ENCODE measurements around the gene NR1I3.

The NR1I3 gene

DNA sequence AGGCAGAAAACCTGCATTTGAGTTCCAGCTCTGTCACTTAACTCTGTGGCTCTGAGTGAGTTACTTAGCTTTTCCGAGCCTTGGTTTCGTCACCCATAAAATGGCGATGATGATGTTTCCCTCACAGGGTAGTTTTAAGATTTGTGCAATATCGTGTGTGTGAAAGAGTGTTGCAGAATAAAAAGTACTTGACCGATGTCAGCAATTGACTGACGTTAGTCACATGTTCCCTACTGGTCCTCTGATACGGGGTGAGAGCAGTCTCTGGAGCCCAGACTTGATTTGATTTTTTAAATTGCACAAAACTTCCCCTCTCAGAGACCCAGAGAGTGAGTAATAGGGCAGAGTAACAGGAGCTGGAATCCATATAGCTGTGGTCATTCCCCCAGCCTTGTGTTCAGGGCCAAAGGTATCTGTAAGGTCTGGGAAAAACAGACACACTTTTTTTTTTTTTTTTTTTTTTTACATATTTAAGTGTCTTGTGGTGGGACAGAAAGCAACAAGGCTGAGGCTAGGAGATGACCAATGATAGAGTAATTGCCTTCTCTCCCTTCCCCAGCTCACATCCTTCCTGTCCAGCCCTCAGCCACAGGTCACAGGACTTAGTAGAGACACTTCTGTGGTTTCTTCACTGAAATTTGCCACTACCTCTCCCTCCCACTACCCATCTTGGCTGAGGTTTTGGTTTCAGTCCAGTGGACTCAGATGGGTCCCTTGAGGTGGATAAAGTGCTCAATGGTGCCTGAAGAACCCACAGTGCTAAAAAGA, 20.9 kb downstream of the NR1I3 start:
- TF ChIP-seq, protein P1, sequence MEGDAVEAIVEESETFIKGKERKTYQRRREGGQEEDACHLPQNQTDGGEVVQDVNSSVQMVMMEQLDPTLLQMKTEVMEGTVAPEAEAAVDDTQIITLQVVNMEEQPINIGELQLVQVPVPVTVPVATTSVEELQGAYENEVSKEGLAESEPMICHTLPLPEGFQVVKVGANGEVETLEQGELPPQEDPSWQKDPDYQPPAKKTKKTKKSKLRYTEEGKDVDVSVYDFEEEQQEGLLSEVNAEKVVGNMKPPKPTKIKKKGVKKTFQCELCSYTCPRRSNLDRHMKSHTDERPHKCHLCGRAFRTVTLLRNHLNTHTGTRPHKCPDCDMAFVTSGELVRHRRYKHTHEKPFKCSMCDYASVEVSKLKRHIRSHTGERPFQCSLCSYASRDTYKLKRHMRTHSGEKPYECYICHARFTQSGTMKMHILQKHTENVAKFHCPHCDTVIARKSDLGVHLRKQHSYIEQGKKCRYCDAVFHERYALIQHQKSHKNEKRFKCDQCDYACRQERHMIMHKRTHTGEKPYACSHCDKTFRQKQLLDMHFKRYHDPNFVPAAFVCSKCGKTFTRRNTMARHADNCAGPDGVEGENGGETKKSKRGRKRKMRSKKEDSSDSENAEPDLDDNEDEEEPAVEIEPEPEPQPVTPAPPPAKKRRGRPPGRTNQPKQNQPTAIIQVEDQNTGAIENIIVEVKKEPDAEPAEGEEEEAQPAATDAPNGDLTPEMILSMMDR (conservative IDR thresholded peaks at IDR 0.05; ENCODE audit: low read depth, low read length), result no peak
- peak; percentile 95 for DNase-seq (ENCODE audit: low read depth)
- no peak overlapping the region for H3K4me3 ChIP-seq (ENCODE audit: low read depth, low read length)

DNA sequence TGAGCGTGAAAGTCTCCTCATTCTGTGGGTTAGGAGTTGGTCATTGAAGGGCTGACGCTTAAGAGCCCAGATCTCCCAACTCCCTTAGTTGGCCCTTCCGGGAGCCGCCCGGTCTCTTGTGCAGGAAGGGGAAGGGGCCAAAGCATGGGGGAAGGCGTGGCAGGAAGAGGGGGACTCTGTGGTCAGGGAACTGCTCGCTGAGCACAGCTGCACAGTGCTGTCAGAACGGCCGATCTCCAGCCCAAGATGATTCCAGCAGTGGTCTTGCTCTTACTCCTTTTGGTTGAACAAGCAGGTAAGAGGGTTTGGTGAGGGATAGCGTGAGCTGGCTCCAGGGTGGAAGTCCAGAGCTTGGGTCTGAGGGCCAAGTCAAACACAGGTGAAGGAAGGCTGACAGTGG, 22.9 kb downstream of the NR1I3 start, which contains the start of gene FCER1G:
TSS of gene FCER1G (plus strand) at position 220 of the 400 bp plus-strand sequence. CDS start at position 247, 27 bp downstream.
- no peak within 1 kb of the TSS for H3K4me3 ChIP-seq (ENCODE audit: low read depth, low read length)
- TF ChIP-seq, protein P1 (conservative IDR thresholded peaks at IDR 0.05; ENCODE audit: low read depth, low read length), result no peak
- DNase-seq (ENCODE audit: low read depth), result no peak

GRCh38 chr1:161214369-161214768, 23.6 kb downstream of the NR1I3 start:
- TF ChIP-seq, protein P1 (conservative IDR thresholded peaks at IDR 0.05; ENCODE audit: low read depth, low read length), result no peak
- no peak overlapping the region for H3K4me3 ChIP-seq (ENCODE audit: low read depth, low read length)
- DNase-seq (ENCODE audit: low read depth), result no peak

DNA sequence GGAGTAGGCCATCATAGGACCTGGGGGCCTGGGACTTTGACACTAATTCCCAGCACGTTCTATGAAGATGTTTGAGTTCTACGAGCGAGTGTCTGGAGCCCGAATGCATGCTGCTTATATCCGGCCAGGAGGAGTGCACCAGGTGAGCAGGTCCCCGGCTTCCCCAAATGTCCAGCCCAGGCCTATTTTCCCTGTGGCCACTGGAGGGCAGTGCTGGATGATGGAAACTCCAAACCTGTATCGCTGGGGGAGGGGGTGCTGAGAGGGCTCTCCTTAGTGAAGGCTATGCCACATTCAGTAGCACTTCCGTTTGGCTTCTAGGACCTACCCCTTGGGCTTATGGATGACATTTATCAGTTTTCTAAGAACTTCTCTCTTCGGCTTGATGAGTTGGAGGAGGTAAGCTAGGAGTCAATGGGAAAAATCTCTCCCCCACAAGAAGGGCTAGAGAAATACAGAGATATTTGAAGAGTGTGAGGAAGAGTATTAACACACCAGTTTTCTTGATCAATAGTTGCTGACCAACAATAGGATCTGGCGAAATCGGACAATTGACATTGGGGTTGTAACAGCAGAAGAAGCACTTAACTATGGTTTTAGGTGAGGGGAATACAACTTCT, 28.1 kb downstream of the NR1I3 start:
- TF ChIP-seq, protein P1 (conservative IDR thresholded peaks at IDR 0.05; ENCODE audit: low read depth, low read length), result peak; percentile 98
- peak; percentile 84 for DNase-seq (ENCODE audit: low read depth)
- H3K4me3 ChIP-seq (ENCODE audit: low read depth, low read length), result no peak overlapping the region

GRCh38 chr1:161207173-161207572, 30.8 kb downstream of the NR1I3 start:
- DNase-seq (ENCODE audit: low read depth), result peak; percentile 96
- TF ChIP-seq, protein P1 (conservative IDR thresholded peaks at IDR 0.05; ENCODE audit: low read depth, low read length), result no peak

GRCh38 chr1:161206411-161207140, 31.4 kb downstream of the NR1I3 start:
- DNase-seq (ENCODE audit: low read depth), result peak; percentile 75
- TF ChIP-seq, protein P1 (conservative IDR thresholded peaks at IDR 0.05; ENCODE audit: low read depth, low read length), result no peak

More at GRCh38 chr1:161207173-161207572, 30.8 kb downstream of the NR1I3 start:
- no peak overlapping the region for H3K4me3 ChIP-seq (ENCODE audit: low read depth, low read length)

More at GRCh38 chr1:161206411-161207140, 31.4 kb downstream of the NR1I3 start:
- no peak overlapping the region for H3K4me3 ChIP-seq (ENCODE audit: low read depth, low read length)

All from choroid plexus epithelial cell (primary cell).